DMS 273 (cell line): ENCODE data around the gene AZGP1.
"Not testable (repeated sequence)": the region's sequence is repeated elsewhere in the genome, so short reads cannot be mapped to it uniquely, and the experiment has no call there.

ENCODE experiments used
- DNase-seq: peaks from one replicate; lab custom pipeline; 2025; ENCODE audit not compliant: unreplicated experiment; lab: John Stamatoyannopoulos, UW

The AZGP1 gene

GRCh38 chr7:99952649-99953048 is 23.2 kb downstream of the AZGP1 start:
- DNase-seq = not testable (repeated sequence)

GRCh38 chr7:99950819-99951218 is 25.0 kb downstream of the AZGP1 start:
- not testable (repeated sequence) for DNase-seq

GRCh38 chr7:99949645-99950228 is 26.1 kb downstream of the AZGP1 start:
- peak; percentile 26 for DNase-seq

- no peak for DNase-seq
These were observed 28.2 kb downstream of the AZGP1 start for GRCh38 chr7:99947608-99948007.

- no peak for DNase-seq
These were observed 31.2 kb downstream of the AZGP1 start for GRCh38 chr7:99944497-99945070.

- no peak for DNase-seq
These were observed 32.0 kb downstream of the AZGP1 start for GRCh38 chr7:99943641-99944496.

GRCh38 chr7:99938296-99938695 is 37.5 kb downstream of the AZGP1 start:
- DNase-seq = no peak

GRCh38 chr7:99935009-99935408 is 40.8 kb downstream of the AZGP1 start:
- DNase-seq = not testable (repeated sequence)

GRCh38 chr7:99930376-99930775 is 45.5 kb downstream of the AZGP1 start:
- DNase-seq = no peak

GRCh38 chr7:99929730-99930053 is 46.1 kb downstream of the AZGP1 start:
- DNase-seq = no peak

GRCh38 chr7:99928994-99929729 is 46.7 kb downstream of the AZGP1 start, which contains the start of gene GJC3:
Gene GJC3, minus strand, starts transcription at chr7:99929620. Its CDS starts 0 bp downstream, at chr7:99929620.
- DNase-seq = peak; percentile 82

- no peak for DNase-seq
These were observed 47.6 kb downstream of the AZGP1 start for GRCh38 chr7:99928188-99928587.

GRCh38 chr7:99927536-99927935 is 48.3 kb downstream of the AZGP1 start:
- no peak for DNase-seq

GRCh38 chr7:99926321-99926720 is 49.5 kb downstream of the AZGP1 start:
- DNase-seq = no peak

GRCh38 chr7:99923200-99923599 is 52.6 kb downstream of the AZGP1 start:
- DNase-seq = no peak

- DNase-seq = no peak
These were observed 55.7 kb downstream of the AZGP1 start for GRCh38 chr7:99920149-99920548.

GRCh38 chr7:99919814-99920112 is 56.1 kb downstream of the AZGP1 start:
- DNase-seq = no peak

- peak; percentile 97 for DNase-seq
These were observed 56.6 kb downstream of the AZGP1 start, which contains the start of gene TRIM4 for GRCh38 chr7:99918959-99919813. Gene TRIM4, minus strand, starts transcription at chr7:99919530. Its CDS starts 129 bp downstream, at chr7:99919401.
